Measurements from ENCODE around the gene SEC23B. TPM values are rescaled to one million over a fixed set of nuclear protein-coding genes. Genes with fewer than 3 reads are reported as not detected.

The SEC23B gene
- total RNA-seq, 6 experiments from 2014 or later: 22.3 to 33.1 (median 31.1) TPM

- peaks cover 0 to 48% (median 12%) of the 10 kb centered on the region in 4 donors for H3K36me3 ChIP-seq
- no peaks in the 10 kb centered on the region for H3K27me3 ChIP-seq
- TF ChIP-seq POLR2A (IDR thresholded peaks at IDR 0.05) (no peak), CTCF (IDR thresholded peaks at IDR 0.05) (no peak)
- H3K27ac ChIP-seq: no peak overlapping the region
- intact Hi-C loops (cut with DNase I): no loop called here
- ATAC-seq: no peak
- no peak overlapping the region for H3K4me3 ChIP-seq
- 100% methylated on average over 1 of the region's 1 CpG for WGBS (ENCODE audit: insufficient coverage, low coverage, low lambda C conversion rate, missing lambda C conversion rate)
- no peak for DNase-seq
- H3K4me1 ChIP-seq: peaks cover 0 to 18% (median 5%) of the 10 kb centered on the region in 4 donors
- no peaks in the 10 kb centered on the region for H3K9me3 ChIP-seq
These were observed 37.8 kb downstream of the SEC23B start for GRCh38 chr20:18545566-18545965.

GRCh38 chr20:18548465-18548864, 40.7 kb downstream of the SEC23B start:
- no peak for DNase-seq
- Histone ChIP-seq H3K4me1 (peaks cover 0 to 9% (median 4%) of the 10 kb centered on the region in 4 donors), H3K27ac (no peak overlapping the region), H3K4me3 (no peak overlapping the region), H3K36me3 (peaks cover 0 to 55% (median 26%) of the 10 kb centered on the region in 4 donors), H3K27me3 (no peaks in the 10 kb centered on the region), H3K9me3 (no peaks in the 10 kb centered on the region)
- no peak for ATAC-seq
- intact Hi-C loops (cut with DNase I): no loop called here
- 94% methylated on average over 3 of the region's 3 CpGs for WGBS (ENCODE audit: insufficient coverage, low coverage, low lambda C conversion rate, missing lambda C conversion rate)
- TF ChIP-seq CTCF (IDR thresholded peaks at IDR 0.05): no peak

- intact Hi-C loops (cut with DNase I): no loop called here
- Histone ChIP-seq H3K27me3 (no peaks in the 10 kb centered on the region), H3K4me1 (no peaks in the 10 kb centered on the region), H3K4me3 (no peak overlapping the region), H3K36me3 (peaks cover 0 to 83% (median 37%) of the 10 kb centered on the region in 4 donors), H3K27ac (no peak overlapping the region), H3K9me3 (no peaks in the 10 kb centered on the region)
- DNase-seq (no peak), ATAC-seq (no peak)
- TF ChIP-seq CTCF (IDR thresholded peaks at IDR 0.05) (no peak), POLR2A (IDR thresholded peaks at IDR 0.05) (no peak)
- 92% methylated on average over 5 of the region's 8 CpGs for WGBS (ENCODE audit: insufficient coverage, low coverage, low lambda C conversion rate, missing lambda C conversion rate)
These were observed 46.0 kb downstream of the SEC23B start for GRCh38 chr20:18553746-18554145.

- DNase-seq (peak; percentile 96 to 97 (median 97)), ATAC-seq (peak; percentile 99 to 100 (median 100))
- Histone ChIP-seq H3K27ac (peak within 1 kb of the TSS; percentile 31 to 77 (median 70)), H3K36me3 (peaks cover 3 to 21% (median 7%) of the 10 kb centered on the region in 4 donors), H3K27me3 (no peaks in the 10 kb centered on the region), H3K4me3 (peak within 1 kb of the TSS; percentile 69 to 75 (median 73)), H3K9me3 (no peaks in the 10 kb centered on the region), H3K4me1 (peaks cover 0 to 6% (median 2%) of the 10 kb centered on the region in 4 donors)
- intact Hi-C loops (cut with DNase I): no loop called here
- WGBS (ENCODE audit: insufficient coverage, low coverage, low lambda C conversion rate, missing lambda C conversion rate): 0% methylated on average over 20 of the region's 51 CpGs
- no peak for TF ChIP-seq CTCF (IDR thresholded peaks at IDR 0.05)
- peak; percentile 62 for TF ChIP-seq POLR2A (IDR thresholded peaks at IDR 0.05)
These were observed 59.4 kb downstream of the SEC23B start, which contains the start of gene SMIM26 for GRCh38 chr20:18566892-18567738. TSS of gene SMIM26 (plus strand) at chr20:18567432. CDS start at chr20:18567479, 47 bp downstream.

Data from right lobe of liver (tissue), 6 donors.